Measurements from ENCODE around the gene NABP2.

DNA sequence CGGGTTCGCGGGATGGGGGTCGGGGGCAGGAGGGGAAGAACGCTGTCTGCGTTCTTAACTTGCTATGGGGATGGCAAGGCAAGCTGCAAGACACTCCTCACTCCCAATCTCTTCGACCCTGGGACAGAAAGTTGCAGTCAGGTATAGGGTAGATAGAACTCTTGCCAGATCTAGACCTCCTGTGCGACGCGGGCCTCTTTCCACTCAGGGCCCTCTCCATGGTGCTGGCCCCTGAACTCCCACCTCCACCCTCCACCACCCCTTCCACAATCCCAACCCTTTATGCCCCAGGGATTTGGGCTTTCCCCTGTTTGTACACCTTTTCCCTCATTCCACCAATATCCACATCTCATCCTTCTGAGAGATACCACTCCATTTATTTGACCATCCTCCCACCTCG is 812 bp downstream of the NABP2 start:
- TF ChIP-seq, protein P1, sequence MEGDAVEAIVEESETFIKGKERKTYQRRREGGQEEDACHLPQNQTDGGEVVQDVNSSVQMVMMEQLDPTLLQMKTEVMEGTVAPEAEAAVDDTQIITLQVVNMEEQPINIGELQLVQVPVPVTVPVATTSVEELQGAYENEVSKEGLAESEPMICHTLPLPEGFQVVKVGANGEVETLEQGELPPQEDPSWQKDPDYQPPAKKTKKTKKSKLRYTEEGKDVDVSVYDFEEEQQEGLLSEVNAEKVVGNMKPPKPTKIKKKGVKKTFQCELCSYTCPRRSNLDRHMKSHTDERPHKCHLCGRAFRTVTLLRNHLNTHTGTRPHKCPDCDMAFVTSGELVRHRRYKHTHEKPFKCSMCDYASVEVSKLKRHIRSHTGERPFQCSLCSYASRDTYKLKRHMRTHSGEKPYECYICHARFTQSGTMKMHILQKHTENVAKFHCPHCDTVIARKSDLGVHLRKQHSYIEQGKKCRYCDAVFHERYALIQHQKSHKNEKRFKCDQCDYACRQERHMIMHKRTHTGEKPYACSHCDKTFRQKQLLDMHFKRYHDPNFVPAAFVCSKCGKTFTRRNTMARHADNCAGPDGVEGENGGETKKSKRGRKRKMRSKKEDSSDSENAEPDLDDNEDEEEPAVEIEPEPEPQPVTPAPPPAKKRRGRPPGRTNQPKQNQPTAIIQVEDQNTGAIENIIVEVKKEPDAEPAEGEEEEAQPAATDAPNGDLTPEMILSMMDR (conservative IDR thresholded peaks at IDR 0.05): no peak
- TF ChIP-seq EZH2 (IDR thresholded peaks at IDR 0.05; ENCODE audit: low read depth): no peak
